MCF 10A (cell line): ENCODE results near the gene OR4A47. TPM values are rescaled to one million over a fixed set of nuclear protein-coding genes. Genes with fewer than 3 reads are reported as not detected.
A peak's percentile ranks its signal among the peaks of the same experiment; 100 is the strongest.
"Not testable (repeated sequence)": the region's sequence is repeated elsewhere in the genome, so short reads cannot be mapped to it uniquely, and the experiment has no call there.

Source experiments
- Bru-seq: library from RNA; stranded (reverse); fragments of 400-500 nt; gene quantifications from one replicate; lab custom pipeline; 2021; lab: Mats Ljungman, UMichigan
- BruChase-seq, 2 experiments: library from RNA; stranded (reverse); fragments of 400-500 nt; gene quantifications; one replicate each; lab custom pipeline; 2021; lab: Mats Ljungman, UMichigan
- BruUV-seq: library from RNA; stranded (reverse); fragments of 400-500 nt; replicated peaks from 2 replicates; lab custom pipeline; 2021; lab: Mats Ljungman, UMichigan
- CTCF ChIA-PET: fragments of 300-600 bp; sonication (Branson Sonifier 250); formaldehyde crosslinking; extraction: SDS; loops from one replicate; lab custom pipeline; 2021; ENCODE audit warnings: antibody characterized with exemption, inconsistent platforms; lab: Yijun Ruan, JAX
- POLR2A ChIA-PET: fragments of 300-600, 350-650 bp; sonication (Branson Sonifier 250); formaldehyde crosslinking; extraction: SDS; loops from one replicate; lab custom pipeline; 2020; ENCODE audit warnings: antibody characterized with exemption, inconsistent platforms; lab: Yijun Ruan, JAX
- DNase-seq: peaks from one replicate; pipeline ENCODE4 v3.0.0-alpha.2; 2018; ENCODE audit not compliant: unreplicated experiment
- H3K27ac Mint-ChIP-seq: one replicate; pipeline ENCODE4 v1.8.0; 2022; ENCODE audit warnings: mild to moderate bottlenecking, low read depth, mixed read lengths; ENCODE audit not compliant: unreplicated experiment
- H3K27me3 Mint-ChIP-seq: one replicate; pipeline ENCODE4 v1.8.0; 2022; ENCODE audit warnings: mixed read lengths; ENCODE audit not compliant: insufficient read depth, unreplicated experiment
- H3K36me3 Mint-ChIP-seq: one replicate; pipeline ENCODE4 v1.8.0; 2022; ENCODE audit warnings: mild to moderate bottlenecking, moderate library complexity, mixed read lengths; ENCODE audit not compliant: insufficient read depth, unreplicated experiment
- H3K4me1 Mint-ChIP-seq: one replicate; pipeline ENCODE4 v1.8.0; 2022; ENCODE audit warnings: mixed read lengths; ENCODE audit not compliant: insufficient read depth, unreplicated experiment
- H3K4me3 Mint-ChIP-seq: one replicate; pipeline ENCODE4 v1.8.0; 2022; ENCODE audit warnings: mild to moderate bottlenecking, moderate library complexity, mixed read lengths; ENCODE audit not compliant: unreplicated experiment
- H3K9me3 Mint-ChIP-seq: one replicate; pipeline ENCODE4 v1.8.0; 2022; ENCODE audit warnings: mixed read lengths; ENCODE audit not compliant: unreplicated experiment
- intact Hi-C: fragments of 100-400 bp; cut with micrococcal nuclease; formaldehyde crosslinking; loops from 2 replicates; pipeline ENCODE4 v1.14.1; 2022
- long read RNA-seq: library from polyadenylated mRNA; stranded (forward); transcript quantifications from one replicate; pipeline ENCODE4 v2.0.0, GENCODE V29; 2022
- total RNA-seq: library from RNA; stranded (reverse); gene quantifications from 2 replicates; pipeline ENCODE4 v1.2.3, GENCODE V29; 2022
- TF ChIP-seq, protein P1 (sequence below): fragments of 200-600 bp; IDR thresholded peaks from one replicate; pipeline ENCODE4 v1.8.0; 2022; ENCODE audit warnings: antibody characterized with exemption, mild to moderate bottlenecking; ENCODE audit not compliant: unreplicated experiment

Gene OR4A47, protein sequence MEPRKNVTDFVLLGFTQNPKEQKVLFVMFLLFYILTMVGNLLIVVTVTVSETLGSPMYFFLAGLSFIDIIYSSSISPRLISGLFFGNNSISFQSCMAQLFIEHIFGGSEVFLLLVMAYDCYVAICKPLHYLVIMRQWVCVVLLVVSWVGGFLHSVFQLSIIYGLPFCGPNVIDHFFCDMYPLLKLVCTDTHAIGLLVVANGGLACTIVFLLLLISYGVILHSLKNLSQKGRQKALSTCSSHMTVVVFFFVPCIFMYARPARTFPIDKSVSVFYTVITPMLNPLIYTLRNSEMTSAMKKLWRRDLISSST
- total RNA-seq (not detected in 2 replicates), Bru-seq, nascent RNA (not detected), BruChase-seq, experiment 1, labeled RNA remaining after a 6-hour chase (not detected), BruChase-seq, experiment 2, labeled RNA remaining after a 2-hour chase (not detected)
- long read RNA-seq = 0 reads

DNA sequence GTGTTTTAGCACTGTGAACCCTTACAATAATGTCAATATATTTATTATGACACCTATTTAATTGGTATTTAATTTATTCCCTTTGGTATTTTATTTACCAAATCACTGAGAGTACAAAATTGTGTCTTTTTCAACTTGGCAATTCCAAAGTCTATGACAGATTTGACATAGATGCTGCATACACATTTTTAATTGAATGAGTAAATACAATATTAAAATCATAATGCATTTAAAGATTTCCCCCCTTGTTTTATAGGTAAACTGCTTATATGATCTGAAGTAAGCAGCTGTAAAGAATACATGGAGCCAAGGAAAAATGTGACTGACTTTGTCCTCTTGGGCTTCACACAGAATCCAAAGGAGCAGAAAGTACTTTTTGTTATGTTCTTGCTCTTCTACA, at the start of gene OR4A47:
OR4A47 (plus strand) TSS at position 301 of the 400 bp plus-strand sequence; CDS start at position 301, 0 bp downstream.
- H3K27me3 Mint-ChIP-seq, intact Hi-C loops, DNase-seq, H3K4me3 Mint-ChIP-seq, H3K27ac Mint-ChIP-seq, H3K4me1 Mint-ChIP-seq, BruUV-seq, POLR2A ChIA-PET, H3K36me3 Mint-ChIP-seq: not testable (repeated sequence)
- H3K9me3 Mint-ChIP-seq = peaks cover 15% of the 10 kb centered on the region
- CTCF ChIA-PET = interaction anchor here (0.6 kb wide), 1 partner anchor 175 kb away, joined by 3 read pairs; no protein-coding TSS in a partner anchor

DNA sequence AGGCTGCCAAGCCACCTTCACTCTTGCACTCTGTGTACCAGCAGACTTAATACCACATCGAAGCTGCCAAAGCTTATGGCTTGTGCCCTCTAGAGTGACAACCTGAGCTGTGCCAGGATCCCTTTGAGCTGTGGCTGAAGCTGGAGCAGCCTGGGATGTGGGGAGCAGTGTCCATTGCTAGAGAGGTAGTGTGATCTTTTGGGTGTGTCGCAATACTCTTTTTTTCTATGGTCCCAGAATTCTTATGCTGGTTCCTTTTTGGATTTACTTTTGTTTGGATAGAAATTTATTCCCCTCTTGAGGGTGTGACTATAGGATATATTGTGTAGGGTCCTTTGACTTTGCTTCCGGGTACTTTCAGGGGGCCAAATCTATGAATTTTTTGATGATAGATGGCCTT, 32.7 kb upstream of the OR4A47 start:
- intact Hi-C loops, POLR2A ChIA-PET, H3K4me3 Mint-ChIP-seq, H3K4me1 Mint-ChIP-seq, H3K27me3 Mint-ChIP-seq, H3K27ac Mint-ChIP-seq, H3K36me3 Mint-ChIP-seq, CTCF ChIA-PET, BruUV-seq, DNase-seq: not testable (repeated sequence)
- peaks cover 24% of the 10 kb centered on the region for H3K9me3 Mint-ChIP-seq

DNA sequence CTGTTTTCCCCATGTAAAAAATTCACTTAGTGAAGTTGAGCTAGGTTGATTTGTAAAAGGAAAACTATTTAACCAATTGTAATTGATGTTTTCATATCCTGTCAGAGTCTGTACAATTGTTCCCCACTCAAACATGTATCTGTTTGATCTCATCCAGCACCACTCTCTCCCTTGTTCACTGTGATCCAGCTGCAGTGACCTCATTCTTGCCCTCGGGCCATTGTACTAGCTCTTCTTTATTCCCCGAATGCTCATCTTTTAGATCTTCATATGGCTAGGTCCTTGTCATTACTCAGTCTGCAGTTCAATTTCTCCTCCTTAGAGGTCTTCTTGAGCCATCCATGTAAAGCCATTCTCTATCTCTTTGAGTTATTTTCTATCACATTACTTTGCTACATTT, 14.6 kb upstream of the OR4A47 start:
- DNase-seq = peak; percentile 6
- H3K36me3 Mint-ChIP-seq, intact Hi-C loops, H3K4me3 Mint-ChIP-seq, BruUV-seq, H3K4me1 Mint-ChIP-seq, H3K27ac Mint-ChIP-seq, H3K27me3 Mint-ChIP-seq, POLR2A ChIA-PET, CTCF ChIA-PET: not testable (repeated sequence)
- H3K9me3 Mint-ChIP-seq = peaks cover 13% of the 10 kb centered on the region

DNA sequence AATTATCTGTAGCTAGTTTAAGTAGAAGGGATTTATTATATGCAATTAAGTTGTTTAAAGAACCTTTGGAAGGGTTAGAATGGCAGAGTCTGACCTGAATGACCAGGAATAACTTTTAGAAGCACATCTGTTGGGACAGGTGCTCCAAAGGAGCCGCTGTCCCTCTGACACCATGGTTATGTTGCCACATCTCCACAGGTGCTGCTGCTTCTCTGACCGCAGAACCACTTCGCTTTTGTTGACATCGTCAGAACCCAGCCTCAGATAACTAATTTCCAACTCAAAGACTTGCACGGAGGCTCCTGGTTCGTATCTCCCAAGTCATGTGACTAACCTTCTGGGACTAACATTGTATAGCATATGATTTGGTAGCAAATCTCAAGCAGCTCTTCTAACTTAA, 13.9 kb upstream of the OR4A47 start:
- BruUV-seq, H3K4me3 Mint-ChIP-seq: not testable (repeated sequence)

DNA sequence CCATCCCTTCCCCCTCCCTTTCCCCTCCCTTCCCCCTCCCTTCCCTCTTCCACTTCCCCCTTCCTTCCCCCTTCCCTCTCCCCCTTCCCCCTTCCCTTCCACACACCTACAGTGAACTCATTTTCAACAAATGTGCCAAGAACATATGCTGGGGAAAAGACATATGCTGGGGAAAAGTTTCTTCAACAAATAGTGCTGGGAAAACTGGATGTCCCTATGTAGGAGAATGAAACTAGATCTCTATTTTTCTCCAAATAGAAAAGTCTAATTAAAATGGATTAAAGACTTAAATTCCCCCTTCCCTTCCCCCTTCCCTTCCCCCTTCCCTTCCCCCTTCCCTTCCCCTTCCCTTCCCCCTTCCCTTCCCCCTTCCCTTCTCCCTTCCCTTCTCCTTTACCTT, 17.6 kb downstream of the OR4A47 start:
- H3K9me3 Mint-ChIP-seq = peaks cover 14% of the 10 kb centered on the region
- BruUV-seq, intact Hi-C loops, H3K4me1 Mint-ChIP-seq, H3K36me3 Mint-ChIP-seq, POLR2A ChIA-PET, DNase-seq, H3K27ac Mint-ChIP-seq, H3K4me3 Mint-ChIP-seq, H3K27me3 Mint-ChIP-seq, CTCF ChIA-PET: not testable (repeated sequence)

More for the DNA sequence above, 13.9 kb upstream of the OR4A47 start:
- intact Hi-C loops, H3K27me3 Mint-ChIP-seq, H3K36me3 Mint-ChIP-seq, H3K4me1 Mint-ChIP-seq, H3K9me3 Mint-ChIP-seq, H3K27ac Mint-ChIP-seq, CTCF ChIA-PET, DNase-seq: not testable (repeated sequence)
- POLR2A ChIA-PET = interaction anchor here (0.7 kb wide), 1 partner anchor 16 kb away, joined by 3 read pairs; no protein-coding TSS in a partner anchor

DNA sequence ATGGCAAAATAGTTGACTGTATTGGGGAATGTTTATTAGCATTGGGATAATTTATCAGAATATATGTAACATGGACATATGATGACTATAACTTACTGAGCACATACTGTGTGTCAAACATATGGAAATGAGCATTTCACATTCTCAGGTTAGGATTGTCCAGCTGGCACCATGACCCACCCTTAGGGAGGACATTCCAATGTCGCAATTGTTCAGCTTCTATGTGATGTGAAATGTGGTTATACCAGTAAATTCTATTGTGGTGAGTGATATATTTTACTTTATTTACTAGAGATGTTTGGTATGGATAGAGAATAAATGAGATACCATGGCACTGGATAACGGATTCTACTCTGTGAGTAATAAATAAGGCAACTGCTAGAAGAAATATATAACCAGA, 50.4 kb downstream of the OR4A47 start:
- ChIA-PET CTCF (interaction anchor here (0.7 kb wide), 1 partner anchor 180 kb away, joined by 3 read pairs; no protein-coding TSS in a partner anchor), POLR2A (no interaction called here)
- TF ChIP-seq, protein P1, sequence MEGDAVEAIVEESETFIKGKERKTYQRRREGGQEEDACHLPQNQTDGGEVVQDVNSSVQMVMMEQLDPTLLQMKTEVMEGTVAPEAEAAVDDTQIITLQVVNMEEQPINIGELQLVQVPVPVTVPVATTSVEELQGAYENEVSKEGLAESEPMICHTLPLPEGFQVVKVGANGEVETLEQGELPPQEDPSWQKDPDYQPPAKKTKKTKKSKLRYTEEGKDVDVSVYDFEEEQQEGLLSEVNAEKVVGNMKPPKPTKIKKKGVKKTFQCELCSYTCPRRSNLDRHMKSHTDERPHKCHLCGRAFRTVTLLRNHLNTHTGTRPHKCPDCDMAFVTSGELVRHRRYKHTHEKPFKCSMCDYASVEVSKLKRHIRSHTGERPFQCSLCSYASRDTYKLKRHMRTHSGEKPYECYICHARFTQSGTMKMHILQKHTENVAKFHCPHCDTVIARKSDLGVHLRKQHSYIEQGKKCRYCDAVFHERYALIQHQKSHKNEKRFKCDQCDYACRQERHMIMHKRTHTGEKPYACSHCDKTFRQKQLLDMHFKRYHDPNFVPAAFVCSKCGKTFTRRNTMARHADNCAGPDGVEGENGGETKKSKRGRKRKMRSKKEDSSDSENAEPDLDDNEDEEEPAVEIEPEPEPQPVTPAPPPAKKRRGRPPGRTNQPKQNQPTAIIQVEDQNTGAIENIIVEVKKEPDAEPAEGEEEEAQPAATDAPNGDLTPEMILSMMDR = no peak
- H3K36me3 Mint-ChIP-seq = no peaks in the 10 kb centered on the region
- intact Hi-C loops = no loop called here
- peaks cover 6% of the 10 kb centered on the region for H3K4me1 Mint-ChIP-seq
- peaks cover 27% of the 10 kb centered on the region for H3K9me3 Mint-ChIP-seq
- no TSS peak for BruUV-seq
- H3K27ac Mint-ChIP-seq = no peak overlapping the region
- H3K27me3 Mint-ChIP-seq = no peaks in the 10 kb centered on the region
- H3K4me3 Mint-ChIP-seq = no peak overlapping the region
- DNase-seq = peak; percentile 40

Other genes starting within 250 kb of the OR4A47 start
- gene OR4X2, start 243.7 kb upstream of the OR4A47 start, total RNA-seq = not detected in 2 replicates
- not detected in 2 replicates for gene OR4X1, start 224.9 kb upstream of the OR4A47 start, total RNA-seq
- gene OR4S1, start 182.6 kb upstream of the OR4A47 start, total RNA-seq = not detected in 2 replicates
- not detected in 2 replicates for gene OR4C3, start 163.9 kb upstream of the OR4A47 start, total RNA-seq
- gene OR4C5, start 122.3 kb upstream of the OR4A47 start, total RNA-seq = not detected in 2 replicates